Brain pericyte (primary cell): ENCODE measurements around the gene MYL11.
"Not testable (repeated sequence)": the region's sequence is repeated elsewhere in the genome, so short reads cannot be mapped to it uniquely, and the experiment has no call there.

Experiments used
- DNase-seq: peaks from one replicate; pipeline ENCODE4 v3.0.0-alpha.2; 2012; ENCODE audit warnings: low read depth, low spot score

The MYL11 gene

DNA sequence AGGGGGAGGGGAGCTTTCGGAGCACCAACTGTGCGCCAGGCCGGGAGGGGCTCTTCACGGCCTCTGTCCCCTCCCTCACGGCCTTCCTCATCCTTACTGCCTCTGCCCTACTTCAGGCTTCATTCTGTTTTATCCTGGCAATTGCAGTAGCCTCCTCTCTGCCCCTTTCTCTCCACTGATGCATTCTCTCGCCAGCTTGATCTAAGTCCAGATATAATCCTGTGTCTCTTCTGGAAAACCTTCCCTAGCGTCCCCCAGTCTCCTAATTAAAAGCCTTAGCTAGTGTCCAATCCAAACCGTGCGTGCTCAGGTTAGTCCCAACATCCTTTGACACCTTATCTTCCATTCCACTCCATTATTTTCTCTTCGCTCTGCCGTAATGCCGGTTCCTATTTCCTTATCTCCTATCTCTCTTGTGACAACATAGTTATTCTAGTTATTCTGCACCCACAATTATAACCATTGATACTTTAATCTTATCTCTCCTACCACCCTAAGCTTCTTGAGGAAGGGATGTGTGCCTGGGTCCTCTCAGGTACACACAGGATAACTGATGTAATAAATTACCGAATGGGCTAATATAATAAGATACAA, 21.5 kb downstream of the MYL11 start:
- no peak for DNase-seq

GRCh38 chr16:30396627-30397026, 22.0 kb downstream of the MYL11 start:
- DNase-seq: not testable (repeated sequence)

- no peak for DNase-seq
Observed at GRCh38 chr16:30397056-30397455, 22.5 kb downstream of the MYL11 start.

DNA sequence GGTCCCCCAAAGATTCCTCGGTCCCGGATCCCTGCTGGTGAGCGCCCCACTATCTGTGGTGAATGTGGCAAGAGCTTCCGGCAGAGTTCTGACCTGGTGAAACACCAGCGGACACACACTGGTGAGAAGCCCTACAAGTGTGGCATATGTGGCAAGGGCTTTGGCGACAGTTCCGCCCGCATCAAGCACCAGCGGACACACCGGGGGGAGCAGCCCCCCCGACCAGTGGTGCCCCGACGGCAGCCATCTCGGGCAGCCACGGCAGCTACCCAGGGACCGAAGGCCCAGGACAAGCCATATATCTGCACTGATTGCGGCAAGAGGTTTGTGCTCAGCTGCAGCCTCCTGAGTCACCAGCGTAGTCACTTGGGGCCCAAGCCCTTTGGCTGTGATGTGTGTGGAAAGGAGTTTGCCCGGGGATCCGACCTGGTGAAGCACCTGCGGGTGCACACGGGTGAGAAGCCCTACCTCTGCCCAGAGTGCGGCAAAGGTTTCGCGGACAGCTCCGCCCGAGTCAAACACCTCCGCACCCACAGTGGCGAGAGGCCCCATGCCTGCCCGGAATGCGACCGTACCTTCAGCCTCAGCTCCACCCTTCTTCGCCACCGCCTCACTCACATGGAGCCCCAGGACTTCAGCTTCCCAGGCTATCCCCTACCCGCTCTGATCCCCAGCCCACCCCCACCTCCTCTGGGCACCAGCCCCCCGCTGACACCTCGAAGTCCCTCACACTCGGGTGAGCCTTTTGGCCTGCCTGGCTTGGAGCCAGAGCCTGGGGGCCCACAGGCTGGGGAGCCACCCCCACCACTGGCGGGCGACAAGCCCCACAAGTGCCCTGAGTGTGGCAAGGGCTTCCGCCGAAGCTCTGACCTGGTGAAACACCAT, 23.4 kb downstream of the MYL11 start:
- DNase-seq: no peak

DNA sequence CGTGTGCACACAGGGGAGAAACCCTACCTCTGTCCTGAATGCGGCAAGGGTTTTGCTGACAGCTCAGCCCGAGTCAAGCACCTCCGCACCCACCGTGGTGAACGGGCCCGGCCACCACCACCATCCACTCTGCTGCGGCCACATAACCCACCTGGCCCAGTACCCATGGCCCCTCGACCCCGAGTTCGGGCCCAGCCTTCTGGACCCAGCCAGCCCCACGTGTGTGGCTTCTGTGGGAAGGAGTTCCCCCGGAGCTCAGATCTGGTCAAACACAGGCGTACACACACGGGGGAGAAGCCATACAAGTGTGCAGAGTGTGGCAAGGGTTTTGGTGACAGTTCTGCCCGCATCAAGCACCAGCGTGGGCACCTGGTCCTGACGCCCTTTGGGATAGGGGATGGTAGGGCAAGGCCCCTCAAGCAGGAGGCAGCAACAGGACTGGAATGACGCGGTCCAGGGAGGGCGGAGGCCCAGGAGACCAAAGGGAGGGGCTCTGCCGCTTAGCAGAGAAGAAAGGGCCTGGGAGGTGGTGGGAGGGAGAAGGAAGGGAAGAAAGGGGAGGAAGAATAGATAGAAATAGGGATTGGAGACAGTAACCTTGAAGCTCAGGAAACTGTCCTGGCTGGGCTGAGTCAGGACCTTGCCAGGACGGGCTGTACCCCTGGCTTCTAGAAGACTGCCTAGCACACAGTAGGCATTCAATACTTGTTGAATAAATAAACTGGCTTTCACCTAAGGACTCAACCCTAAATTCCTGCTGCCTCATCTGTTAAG, 24.2 kb downstream of the MYL11 start:
- DNase-seq: no peak

GRCh38 chr16:30399435-30400186, 25.0 kb downstream of the MYL11 start:
- no peak for DNase-seq

- no peak for DNase-seq
Observed at GRCh38 chr16:30401768-30402425, 27.3 kb downstream of the MYL11 start.

DNA sequence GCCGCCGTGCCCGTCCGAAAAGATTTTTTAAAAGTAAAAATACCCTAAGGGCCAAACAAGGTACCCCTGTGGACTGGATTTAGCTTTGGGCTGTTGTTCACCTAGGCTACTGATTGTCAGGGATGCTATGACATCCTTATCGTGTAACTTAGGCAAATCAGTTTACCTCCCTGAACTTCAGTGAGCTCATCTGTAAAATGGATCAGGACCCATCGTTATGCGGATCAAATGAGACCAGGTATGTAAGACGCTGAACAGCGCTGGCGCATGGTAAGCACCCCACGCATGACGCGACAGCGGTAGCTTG, 32.1 kb downstream of the MYL11 start:
- no peak for DNase-seq

- DNase-seq: peak; percentile 47
Observed at GRCh38 chr16:30407102-30407803, 32.7 kb downstream of the MYL11 start, which contains the start of gene ZNF771. Gene ZNF771 (plus strand): TSS chr16:30407606. CDS start chr16:30408054, 448 bp downstream.

- no peak for DNase-seq
Observed at GRCh38 chr16:30407804-30408534, 33.4 kb downstream of the MYL11 start.

GRCh38 chr16:30409125-30410060, 34.8 kb downstream of the MYL11 start:
- DNase-seq: peak; percentile 47

DNA sequence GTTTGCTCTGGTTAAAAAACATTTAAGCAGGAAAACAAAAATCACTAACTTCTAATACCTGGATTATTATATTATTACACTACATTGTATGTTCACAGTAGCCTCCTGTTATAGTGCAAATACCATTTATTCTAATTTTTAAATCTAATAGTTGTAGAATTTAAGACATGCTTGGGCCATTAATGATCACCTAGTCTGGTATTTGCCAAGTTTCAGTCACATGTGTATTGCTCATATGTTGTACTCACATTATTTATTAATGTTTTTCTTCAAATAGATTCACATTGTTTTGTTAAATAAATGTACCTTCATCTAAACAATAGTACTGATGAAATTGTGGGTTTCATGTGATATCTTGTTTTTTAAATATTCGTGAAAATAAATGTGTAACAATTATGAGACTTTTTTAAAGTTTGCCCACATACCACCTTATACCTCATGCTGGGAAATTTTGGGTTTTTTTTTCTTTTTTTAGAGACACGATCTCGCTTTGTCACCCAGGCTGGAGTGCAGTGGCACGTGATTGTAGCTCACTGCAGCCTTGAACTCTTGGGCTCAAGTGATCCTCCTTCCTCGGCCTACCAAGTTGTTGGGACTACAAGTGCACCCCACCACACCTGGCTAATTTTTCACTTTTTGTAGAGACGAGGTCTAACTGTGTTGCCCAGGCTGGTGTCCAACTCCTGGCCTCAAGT, 38.7 kb downstream of the MYL11 start:
- DNase-seq: no peak

GRCh38 chr16:30414159-30414558, 39.6 kb downstream of the MYL11 start:
- no peak for DNase-seq

GRCh38 chr16:30416047-30416603, 41.5 kb downstream of the MYL11 start:
- no peak for DNase-seq

DNA sequence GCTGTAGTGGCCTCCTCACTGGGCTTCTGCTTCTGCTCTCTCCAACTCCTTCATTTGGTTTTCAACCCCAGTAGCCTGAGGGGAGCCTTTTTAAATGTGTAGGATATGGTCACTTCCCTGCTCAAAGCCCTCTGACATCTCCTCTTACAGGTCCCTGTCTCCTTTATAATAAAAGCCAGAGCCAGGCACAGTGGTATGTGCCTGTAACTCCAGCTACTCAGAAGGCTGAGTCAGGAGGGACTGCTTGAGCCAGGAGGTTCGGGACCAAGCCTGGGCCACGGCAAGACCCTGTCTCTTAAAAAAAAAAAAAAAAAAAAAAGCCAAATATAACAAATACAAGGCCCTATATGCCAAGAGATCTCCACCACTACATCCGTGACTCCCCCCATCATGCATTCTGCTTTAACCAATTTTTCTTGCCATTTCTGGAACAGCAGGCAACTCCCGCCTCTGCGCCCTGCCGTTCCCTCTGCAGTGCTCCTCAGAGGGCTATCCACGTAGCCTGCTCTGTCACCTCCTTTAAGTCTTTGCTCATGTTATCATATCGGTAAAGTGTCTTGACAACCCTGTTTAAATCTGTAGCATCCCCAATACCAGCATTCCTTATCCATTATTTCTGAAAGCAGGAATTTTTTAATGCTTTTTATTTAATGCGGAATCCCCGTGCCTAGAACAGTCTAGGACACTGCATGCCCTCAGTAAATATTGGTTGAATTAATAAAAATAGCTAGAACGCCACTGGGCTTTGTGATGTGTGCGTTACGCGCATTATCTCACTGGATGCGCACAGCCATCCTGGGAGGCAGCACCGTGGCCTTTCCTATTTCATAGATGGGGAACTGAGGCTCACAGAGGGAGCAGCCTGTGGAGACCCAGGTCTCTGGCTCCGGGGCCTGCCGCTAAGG, 42.3 kb downstream of the MYL11 start:
- DNase-seq: no peak

GRCh38 chr16:30417529-30418349, 43.1 kb downstream of the MYL11 start:
- peak; percentile 79 for DNase-seq
